HepG2 (cell line): ENCODE results near the gene WWP2. TPM values are rescaled to one million over a fixed set of nuclear protein-coding genes. Genes with fewer than 3 reads are reported as not detected.

Source experiments
- ADNP ChIP-seq: sonication (generic); formaldehyde crosslinking; IDR thresholded peaks from 2 replicates; pipeline ENCODE4 v1.4.0; 2020; ENCODE audit warnings: missing genetic modification reagents
- BHLHE40 ChIP-seq: IDR thresholded peaks from 2 replicates; pipeline ENCODE4 v1.6.1; 2011; ENCODE audit warnings: low read length, improper control_type of control experiment
- FOXA1 ChIP-seq, 2 experiments: fragments of 450-650 bp in 1 of 2; sonication (generic) in 1 of 2; formaldehyde crosslinking in 1 of 2; IDR thresholded peaks; 2 replicates each; pipeline versions ENCODE4 v1.4.0 to v1.6.1; 2016 to 2020; ENCODE audit warnings: missing genetic modification reagents in 1 of 2
- ZFP36L2 ChIP-seq: sonication (generic); formaldehyde crosslinking; IDR thresholded peaks from 2 replicates; pipeline ENCODE4 v1.4.0; 2020; ENCODE audit warnings: missing genetic modification reagents
- ZFY ChIP-seq: sonication (generic); formaldehyde crosslinking; IDR thresholded peaks from 2 replicates; pipeline ENCODE4 v1.4.0; 2020; ENCODE audit warnings: missing genetic modification reagents
- ZNF441 ChIP-seq: sonication (generic); formaldehyde crosslinking; IDR thresholded peaks from 2 replicates; pipeline ENCODE4 v1.7.0; 2021; ENCODE audit warnings: missing genetic modification reagents, borderline replicate concordance
- ZNF891 ChIP-seq: sonication (generic); formaldehyde crosslinking; IDR thresholded peaks from 2 replicates; pipeline ENCODE4 v1.5.0; 2020; ENCODE audit warnings: mild to moderate bottlenecking, missing genetic modification reagents
- polyA plus RNA-seq, 8 experiments: library from polyadenylated mRNA; depleted of rRNA in 3 of 8; stranded (reverse) in 7 of 8; unstranded in 1 of 8; fragments of >200 nt; fragmentation: Illumina TruSeq in 4 of 8; extraction: Trizol in 4 of 8; gene quantifications; 2 replicates each; pipeline versions ENCODE4 v1.2.1 to v1.2.3, GENCODE V29; 2011 to 2016; ENCODE audit warnings: low read depth in 4 of 8, missing spikeins in 1 of 8, mixed read lengths in 1 of 8; ENCODE audit not compliant: insufficient read depth in 1 of 8
- total RNA-seq, 5 experiments: library from RNA; depleted of rRNA; stranded (reverse); fragments of >200 nt; fragmentation: Illumina TruSeq; extraction: Trizol; gene quantifications; 2 replicates each; pipeline ENCODE4 v1.2.3, GENCODE V29; 2016; ENCODE audit warnings: low read depth in 1 of 5
- TF ChIP-seq, protein P1 (sequence below): sonication (generic); formaldehyde crosslinking; IDR thresholded peaks from 2 replicates; pipeline ENCODE4 v1.8.0; 2022; ENCODE audit warnings: mild to moderate bottlenecking, missing genetic modification reagents, borderline replicate concordance
- TF ChIP-seq, protein P2 (sequence below): sonication (generic); formaldehyde crosslinking; IDR thresholded peaks from 2 replicates; pipeline ENCODE4 v1.8.1; 2022; ENCODE audit warnings: low read depth, mild to moderate bottlenecking, missing genetic modification reagents
- TF ChIP-seq, protein P3 (sequence below): sonication (generic); formaldehyde crosslinking; IDR thresholded peaks from 2 replicates; pipeline ENCODE4 v1.4.0; 2020; ENCODE audit warnings: missing genetic modification reagents
- TF ChIP-seq, protein P4 (sequence below): sonication (generic); formaldehyde crosslinking; IDR thresholded peaks from 2 replicates; pipeline ENCODE4 v1.4.0; 2020; ENCODE audit warnings: missing genetic modification reagents, mild to moderate bottlenecking, borderline replicate concordance
- TF ChIP-seq, protein P5 (sequence below): fragments of 450-650 bp; IDR thresholded peaks from 2 replicates; pipeline ENCODE4 v1.6.1; 2017

Gene WWP2
- total and polyA plus RNA-seq, 2 of the 13 experiments (the other 11 are each of a cell fraction or from before 2014, with no cell fraction given) = 11.4 to 28.2 TPM

DNA sequence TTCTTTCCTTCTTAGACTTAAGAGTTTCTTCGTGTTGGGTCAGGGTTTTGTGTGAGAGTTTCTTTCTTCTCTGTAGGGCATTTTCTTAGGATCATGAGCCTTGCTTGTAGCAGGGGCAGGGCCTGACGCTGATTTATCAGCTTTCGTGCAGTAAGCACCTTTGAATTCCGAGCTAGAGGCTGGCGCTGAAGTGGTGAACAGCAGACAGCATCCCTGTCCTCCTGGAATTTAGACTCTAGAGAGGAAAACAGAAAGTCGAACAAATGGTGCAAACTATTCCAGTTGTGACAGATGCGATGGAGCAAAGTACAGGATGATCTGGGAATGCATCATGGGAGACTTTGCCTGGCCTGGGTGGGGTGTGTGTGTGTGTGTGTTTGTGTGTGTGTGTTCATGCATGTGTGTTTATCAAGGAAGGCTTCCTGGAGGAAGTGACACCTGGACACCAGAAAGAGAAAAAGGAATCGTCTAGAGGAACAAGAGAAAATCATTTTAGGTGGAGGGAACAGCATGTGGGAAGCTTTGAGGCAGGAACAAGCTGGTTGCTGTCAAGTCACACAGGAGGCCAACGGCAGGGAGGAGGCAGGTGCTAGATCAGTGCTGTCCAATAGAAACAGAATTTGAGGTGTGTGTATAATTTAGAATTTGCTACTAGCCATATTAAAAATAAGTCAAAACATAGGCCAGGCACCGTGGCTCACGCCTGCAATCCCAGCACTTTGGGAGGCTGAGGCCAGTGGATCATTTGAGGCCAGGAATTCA lies 60.2 kb downstream of the WWP2 start (continued):
- TF ChIP-seq, protein P1, sequence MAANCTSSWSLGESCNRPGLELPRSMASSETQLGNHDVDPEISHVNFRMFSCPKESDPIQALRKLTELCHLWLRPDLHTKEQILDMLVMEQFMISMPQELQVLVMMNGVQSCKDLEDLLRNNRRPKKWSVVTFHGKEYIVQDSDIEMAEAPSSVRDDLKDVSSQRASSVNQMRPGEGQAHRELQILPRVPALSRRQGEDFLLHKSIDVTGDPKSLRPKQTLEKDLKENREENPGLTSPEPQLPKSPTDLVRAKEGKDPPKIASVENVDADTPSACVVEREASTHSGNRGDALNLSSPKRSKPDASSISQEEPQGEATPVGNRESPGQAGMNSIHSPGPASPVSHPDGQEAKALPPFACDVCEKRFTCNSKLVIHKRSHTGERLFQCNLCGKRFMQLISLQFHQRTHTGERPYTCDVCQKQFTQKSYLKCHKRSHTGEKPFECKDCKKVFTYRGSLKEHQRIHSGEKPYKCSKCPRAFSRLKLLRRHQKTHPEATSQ (CRISPR knock-in tag) = peak; percentile 93
- TF ChIP-seq ZFY (CRISPR knock-in tag) (peak; percentile 33; the same call in 1 of the 2 replicates), ADNP (CRISPR knock-in tag) (peak; percentile 78; the same call in 1 of the 2 replicates), BHLHE40 (peak; percentile 68), ZFP36L2 (CRISPR knock-in tag) (no peak), ZNF891 (CRISPR knock-in tag) (no peak), FOXA1 (IDR thresholded peaks at IDR 0.05) (no peak; the same call in 1 of the 2 replicates), FOXA1 (CRISPR knock-in tag; IDR thresholded peaks at IDR 0.05) (peak; percentile 49; the same call in 1 of the 2 replicates), ZNF441 (CRISPR knock-in tag) (peak; percentile 89)
- TF ChIP-seq, protein P2, sequence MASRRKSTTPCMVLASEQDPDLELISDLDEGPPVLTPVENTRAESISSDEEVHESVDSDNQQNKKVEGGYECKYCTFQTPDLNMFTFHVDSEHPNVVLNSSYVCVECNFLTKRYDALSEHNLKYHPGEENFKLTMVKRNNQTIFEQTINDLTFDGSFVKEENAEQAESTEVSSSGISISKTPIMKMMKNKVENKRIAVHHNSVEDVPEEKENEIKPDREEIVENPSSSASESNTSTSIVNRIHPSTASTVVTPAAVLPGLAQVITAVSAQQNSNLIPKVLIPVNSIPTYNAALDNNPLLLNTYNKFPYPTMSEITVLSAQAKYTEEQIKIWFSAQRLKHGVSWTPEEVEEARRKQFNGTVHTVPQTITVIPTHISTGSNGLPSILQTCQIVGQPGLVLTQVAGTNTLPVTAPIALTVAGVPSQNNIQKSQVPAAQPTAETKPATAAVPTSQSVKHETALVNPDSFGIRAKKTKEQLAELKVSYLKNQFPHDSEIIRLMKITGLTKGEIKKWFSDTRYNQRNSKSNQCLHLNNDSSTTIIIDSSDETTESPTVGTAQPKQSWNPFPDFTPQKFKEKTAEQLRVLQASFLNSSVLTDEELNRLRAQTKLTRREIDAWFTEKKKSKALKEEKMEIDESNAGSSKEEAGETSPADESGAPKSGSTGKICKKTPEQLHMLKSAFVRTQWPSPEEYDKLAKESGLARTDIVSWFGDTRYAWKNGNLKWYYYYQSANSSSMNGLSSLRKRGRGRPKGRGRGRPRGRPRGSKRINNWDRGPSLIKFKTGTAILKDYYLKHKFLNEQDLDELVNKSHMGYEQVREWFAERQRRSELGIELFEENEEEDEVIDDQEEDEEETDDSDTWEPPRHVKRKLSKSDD (CRISPR knock-in tag) = peak; percentile 71; the same call in 1 of the 2 replicates
- TF ChIP-seq, protein P3, sequence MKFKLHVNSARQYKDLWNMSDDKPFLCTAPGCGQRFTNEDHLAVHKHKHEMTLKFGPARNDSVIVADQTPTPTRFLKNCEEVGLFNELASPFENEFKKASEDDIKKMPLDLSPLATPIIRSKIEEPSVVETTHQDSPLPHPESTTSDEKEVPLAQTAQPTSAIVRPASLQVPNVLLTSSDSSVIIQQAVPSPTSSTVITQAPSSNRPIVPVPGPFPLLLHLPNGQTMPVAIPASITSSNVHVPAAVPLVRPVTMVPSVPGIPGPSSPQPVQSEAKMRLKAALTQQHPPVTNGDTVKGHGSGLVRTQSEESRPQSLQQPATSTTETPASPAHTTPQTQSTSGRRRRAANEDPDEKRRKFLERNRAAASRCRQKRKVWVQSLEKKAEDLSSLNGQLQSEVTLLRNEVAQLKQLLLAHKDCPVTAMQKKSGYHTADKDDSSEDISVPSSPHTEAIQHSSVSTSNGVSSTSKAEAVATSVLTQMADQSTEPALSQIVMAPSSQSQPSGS = no peak; the same call in 1 of the 2 replicates
- TF ChIP-seq, protein P4, sequence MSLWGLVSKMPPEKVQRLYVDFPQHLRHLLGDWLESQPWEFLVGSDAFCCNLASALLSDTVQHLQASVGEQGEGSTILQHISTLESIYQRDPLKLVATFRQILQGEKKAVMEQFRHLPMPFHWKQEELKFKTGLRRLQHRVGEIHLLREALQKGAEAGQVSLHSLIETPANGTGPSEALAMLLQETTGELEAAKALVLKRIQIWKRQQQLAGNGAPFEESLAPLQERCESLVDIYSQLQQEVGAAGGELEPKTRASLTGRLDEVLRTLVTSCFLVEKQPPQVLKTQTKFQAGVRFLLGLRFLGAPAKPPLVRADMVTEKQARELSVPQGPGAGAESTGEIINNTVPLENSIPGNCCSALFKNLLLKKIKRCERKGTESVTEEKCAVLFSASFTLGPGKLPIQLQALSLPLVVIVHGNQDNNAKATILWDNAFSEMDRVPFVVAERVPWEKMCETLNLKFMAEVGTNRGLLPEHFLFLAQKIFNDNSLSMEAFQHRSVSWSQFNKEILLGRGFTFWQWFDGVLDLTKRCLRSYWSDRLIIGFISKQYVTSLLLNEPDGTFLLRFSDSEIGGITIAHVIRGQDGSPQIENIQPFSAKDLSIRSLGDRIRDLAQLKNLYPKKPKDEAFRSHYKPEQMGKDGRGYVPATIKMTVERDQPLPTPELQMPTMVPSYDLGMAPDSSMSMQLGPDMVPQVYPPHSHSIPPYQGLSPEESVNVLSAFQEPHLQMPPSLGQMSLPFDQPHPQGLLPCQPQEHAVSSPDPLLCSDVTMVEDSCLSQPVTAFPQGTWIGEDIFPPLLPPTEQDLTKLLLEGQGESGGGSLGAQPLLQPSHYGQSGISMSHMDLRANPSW (CRISPR knock-in tag) = no peak; the same call in 1 of the 2 replicates
- TF ChIP-seq, protein P5, sequence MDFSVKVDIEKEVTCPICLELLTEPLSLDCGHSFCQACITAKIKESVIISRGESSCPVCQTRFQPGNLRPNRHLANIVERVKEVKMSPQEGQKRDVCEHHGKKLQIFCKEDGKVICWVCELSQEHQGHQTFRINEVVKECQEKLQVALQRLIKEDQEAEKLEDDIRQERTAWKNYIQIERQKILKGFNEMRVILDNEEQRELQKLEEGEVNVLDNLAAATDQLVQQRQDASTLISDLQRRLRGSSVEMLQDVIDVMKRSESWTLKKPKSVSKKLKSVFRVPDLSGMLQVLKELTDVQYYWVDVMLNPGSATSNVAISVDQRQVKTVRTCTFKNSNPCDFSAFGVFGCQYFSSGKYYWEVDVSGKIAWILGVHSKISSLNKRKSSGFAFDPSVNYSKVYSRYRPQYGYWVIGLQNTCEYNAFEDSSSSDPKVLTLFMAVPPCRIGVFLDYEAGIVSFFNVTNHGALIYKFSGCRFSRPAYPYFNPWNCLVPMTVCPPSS = no peak
